H9 (cell line): Measurements from ENCODE around the gene HECA. TPM values are rescaled to one million over a fixed set of nuclear protein-coding genes. Genes with fewer than 3 reads are reported as not detected.

Experiments
- DNase-seq: peaks from one replicate; pipeline ENCODE4 v3.0.0-alpha.2; 2017
- H2AFZ ChIP-seq: one replicate; pipeline ENCODE4 v1.6.1; 2013; ENCODE audit warnings: mild to moderate bottlenecking, low read length, control low read depth, moderate library complexity
- H2AK5ac ChIP-seq: 2 replicates; pipeline ENCODE4 v1.6.1; 2013; ENCODE audit warnings: low read length, control low read depth, mixed read lengths; ENCODE audit not compliant: insufficient read length
- H2BK120ac ChIP-seq: one replicate; pipeline ENCODE4 v1.6.1; 2013; ENCODE audit warnings: low read depth, mild to moderate bottlenecking, low read length, control low read depth, inconsistent platforms; ENCODE audit not compliant: poor library complexity, severe bottlenecking
- H2BK12ac ChIP-seq: 2 replicates; pipeline ENCODE4 v1.6.1; 2013; ENCODE audit warnings: low read length, control low read depth, mixed read lengths, low read depth; ENCODE audit not compliant: insufficient read length
- H2BK15ac ChIP-seq: 2 replicates; pipeline ENCODE4 v1.6.1; 2013; ENCODE audit warnings: low read depth, low read length, control low read depth
- H2BK20ac ChIP-seq: one replicate; pipeline ENCODE4 v1.6.1; 2013; ENCODE audit warnings: low read depth, mild to moderate bottlenecking, low read length, control low read depth, inconsistent platforms; ENCODE audit not compliant: poor library complexity, severe bottlenecking
- H2BK5ac ChIP-seq: 2 replicates; pipeline ENCODE4 v1.6.1; 2013; ENCODE audit warnings: low read length, control low read depth, mixed read lengths; ENCODE audit not compliant: insufficient read length
- H3K14ac ChIP-seq: 2 replicates; pipeline ENCODE4 v1.6.1; 2013; ENCODE audit warnings: low read length, control low read depth; ENCODE audit not compliant: insufficient read depth
- H3K18ac ChIP-seq: 2 replicates; pipeline ENCODE4 v1.6.1; 2013; ENCODE audit warnings: low read depth, mild to moderate bottlenecking, mixed read lengths, low read length, control low read depth; ENCODE audit not compliant: insufficient read length
- H3K23ac ChIP-seq: 2 replicates; pipeline ENCODE4 v1.6.1; 2013; ENCODE audit warnings: low read length, control low read depth, mixed read lengths, low read depth; ENCODE audit not compliant: insufficient read length
- H3K23me2 ChIP-seq: 2 replicates; pipeline ENCODE4 v1.6.1; 2013; ENCODE audit warnings: low read depth, mild to moderate bottlenecking, mixed read lengths, low read length, control low read depth; ENCODE audit not compliant: insufficient read length, poor library complexity, severe bottlenecking
- H3K27ac ChIP-seq: 2 replicates; pipeline ENCODE4 v1.5.1; 2013; ENCODE audit warnings: low read length, control low read depth, mixed read lengths, low read depth; ENCODE audit not compliant: insufficient read length
- H3K27me3 ChIP-seq: 2 replicates; pipeline ENCODE4 v1.6.1; 2013; ENCODE audit warnings: low read length, control low read depth, inconsistent platforms; ENCODE audit not compliant: insufficient read depth
- H3K4ac ChIP-seq: 2 replicates; pipeline ENCODE4 v1.6.1; 2013; ENCODE audit warnings: low read depth, mild to moderate bottlenecking, control low read depth, inconsistent platforms, low read length, moderate library complexity
- H3K4me1 ChIP-seq: 2 replicates; pipeline ENCODE4 v1.6.1; 2013; ENCODE audit warnings: low read length, control low read depth, inconsistent platforms; ENCODE audit not compliant: insufficient read depth
- H3K4me2 ChIP-seq: 2 replicates; pipeline ENCODE4 v1.6.1; 2013; ENCODE audit warnings: low read length, control low read depth, mixed read lengths; ENCODE audit not compliant: insufficient read length, insufficient read depth
- H3K56ac ChIP-seq: 2 replicates; pipeline ENCODE4 v1.6.1; 2013; ENCODE audit warnings: low read depth, mild to moderate bottlenecking, mixed read lengths, low read length, control low read depth; ENCODE audit not compliant: insufficient read length
- H3K79me1 ChIP-seq: 2 replicates; pipeline ENCODE4 v1.6.1; 2013; ENCODE audit warnings: low read depth, mild to moderate bottlenecking, moderate library complexity, low read length, control low read depth, inconsistent platforms; ENCODE audit not compliant: insufficient read depth, poor library complexity, severe bottlenecking
- H3K79me2 ChIP-seq: 2 replicates; pipeline ENCODE4 v1.6.1; 2013; ENCODE audit warnings: low read length, control low read depth, inconsistent platforms; ENCODE audit not compliant: insufficient read depth
- H3K9ac ChIP-seq: 2 replicates; pipeline ENCODE4 v1.6.1; 2013; ENCODE audit warnings: low read length, control low read depth, mixed read lengths; ENCODE audit not compliant: insufficient read length; ENCODE audit errors: extremely low read depth
- H3K9me3 ChIP-seq: one replicate; pipeline ENCODE4 v1.6.1; 2013; ENCODE audit warnings: low read depth, low read length, inconsistent platforms; ENCODE audit not compliant: control insufficient read depth
- H3T11ph ChIP-seq: one replicate; pipeline ENCODE4 v1.6.1; 2013; ENCODE audit warnings: mild to moderate bottlenecking, low read length, control low read depth, inconsistent platforms
- H4K20me1 ChIP-seq: one replicate; pipeline ENCODE4 v1.6.1; 2013; ENCODE audit not compliant: control insufficient read depth, insufficient read length, insufficient read depth
- H4K5ac ChIP-seq: 2 replicates; pipeline ENCODE4 v1.6.1; 2013; ENCODE audit warnings: low read depth, mild to moderate bottlenecking, mixed read lengths, low read length, control low read depth; ENCODE audit not compliant: insufficient read length
- H4K8ac ChIP-seq: replicated peaks from 2 replicates; pipeline ENCODE4 v1.6.1; 2013; ENCODE audit warnings: low read length, control low read depth, mixed read lengths, low read depth; ENCODE audit not compliant: insufficient read length
- H4K91ac ChIP-seq: 2 replicates; pipeline ENCODE4 v1.6.1; 2013; ENCODE audit warnings: low read depth, mild to moderate bottlenecking, moderate library complexity, mixed read lengths, low read length, control low read depth; ENCODE audit not compliant: insufficient read length
- H3K27ac Mint-ChIP-seq, 3 experiments: 2 replicates in 2 of 3; 3 replicates in 1 of 3; pipeline ENCODE4 v1.8.0; 2020 to 2021; ENCODE audit warnings: mixed read lengths in 3 of 3, mild to moderate bottlenecking in 1 of 3, moderate library complexity in 1 of 3
- H3K27me3 Mint-ChIP-seq: 2 replicates; pipeline ENCODE4 v1.8.0; 2021; ENCODE audit warnings: low read depth, mild to moderate bottlenecking, moderate library complexity, mixed read lengths
- H3K36me3 Mint-ChIP-seq, 3 experiments: 2 replicates in 2 of 3; 3 replicates in 1 of 3; pipeline ENCODE4 v1.8.0; 2020 to 2021; ENCODE audit warnings: low read depth in 3 of 3, mixed read lengths in 3 of 3; ENCODE audit not compliant: insufficient read depth in 1 of 3
- H3K4me1 Mint-ChIP-seq, 2 experiments: 2 replicates each; pipeline ENCODE4 v1.8.0; 2020; ENCODE audit warnings: mixed read lengths in 2 of 2
- H3K4me3 Mint-ChIP-seq, 2 experiments: 2 replicates in 1 of 2; 3 replicates in 1 of 2; pipeline ENCODE4 v1.8.0; 2020 to 2021; ENCODE audit warnings: mild to moderate bottlenecking in 2 of 2, mixed read lengths in 2 of 2, moderate library complexity in 1 of 2
- H3K9me3 Mint-ChIP-seq, 2 experiments: 2 replicates in 1 of 2; 3 replicates in 1 of 2; pipeline ENCODE4 v1.8.0; 2020; ENCODE audit warnings: mild to moderate bottlenecking in 2 of 2, mixed read lengths in 2 of 2, moderate library complexity in 1 of 2
- CTCF ChIP-seq: fragments of 200-600 bp; sonication (generic); conservative IDR thresholded peaks from 3 replicates; pipeline ENCODE4 v1.8.0; 2021; ENCODE audit warnings: antibody characterized with exemption, mild to moderate bottlenecking
- WGBS: extraction: QIAGEN DNeasy Blood & Tissue Kit; methylation state at CpG from one replicate; pipeline ENCODE4 v1.1.7; 2013; ENCODE audit warnings: missing lambda C conversion rate, low lambda C conversion rate, mixed read lengths; ENCODE audit not compliant: insufficient read length; ENCODE audit errors: extremely low coverage; 5-methylcytosine and 5-hydroxymethylcytosine counted together
- total RNA-seq: library from RNA; stranded (reverse); gene quantifications from 2 replicates; pipeline ENCODE4 v1.2.1, GENCODE V29; 2021

Gene HECA
- total RNA-seq, 1 experiment from 2014 or later: 4.8 TPM

DNA sequence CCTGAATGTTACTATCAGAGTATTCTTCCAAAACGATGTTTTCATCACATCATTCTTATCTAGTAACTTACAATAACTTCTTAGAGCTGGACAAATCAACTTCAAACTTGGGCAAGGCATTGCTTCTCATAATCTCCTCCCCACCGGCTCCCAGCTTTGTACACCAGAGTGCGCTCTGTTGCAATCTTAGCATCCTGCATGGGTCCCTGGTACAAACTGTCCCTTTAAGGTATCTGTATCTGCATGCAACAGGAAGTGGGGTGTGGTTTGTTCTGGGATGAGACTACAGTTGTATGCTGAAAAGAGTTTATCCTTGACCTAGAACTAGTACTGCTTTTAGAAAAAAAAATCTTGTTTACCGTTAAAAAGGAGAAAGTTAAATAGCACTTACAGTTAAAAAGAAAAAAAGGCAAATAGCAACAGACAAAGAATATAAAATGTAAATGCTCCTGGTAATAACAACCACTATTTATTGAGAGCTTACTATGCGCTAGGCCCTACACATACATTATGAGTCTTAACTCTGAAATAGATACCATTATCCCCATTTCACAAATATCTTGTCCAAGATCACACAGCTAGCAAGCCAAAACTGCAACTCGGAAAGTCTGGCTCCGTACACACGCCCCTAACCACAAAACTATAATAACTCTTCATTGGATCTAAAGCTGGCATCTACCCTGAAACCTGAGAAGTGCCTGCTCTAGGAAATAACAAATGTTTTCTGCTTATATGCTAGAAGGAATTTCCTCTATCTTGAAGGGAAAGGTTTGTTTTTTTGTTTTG, 9.8 kb upstream of the HECA start:
- no peaks in the 10 kb centered on the region for H3K4me1 ChIP-seq
- no peak overlapping the region for H3T11ph ChIP-seq
- no peaks in the 10 kb centered on the region for H3K9me3 ChIP-seq
- no peak overlapping the region for H2AFZ ChIP-seq
- DNase-seq: peak; percentile 57
- H4K91ac ChIP-seq: no peak overlapping the region
- Mint-ChIP-seq H3K27ac (no peak overlapping the region), H3K27me3 (no peaks in the 10 kb centered on the region; the same call in 1 of the 2 replicates), H3K36me3 (peaks cover 2 to 5% (median 4%) of the 10 kb centered on the region in 3 experiments; a peak in 5 of 7 replicates), H3K4me3 (no peak overlapping the region), H3K9me3 (peaks cover 6 to 11% of the 10 kb centered on the region in 2 experiments), H3K4me1 (no peaks in the 10 kb centered on the region)
- WGBS: no CpG with 5 or more reads among the region's 8 CpGs
- no peak overlapping the region for H3K23ac ChIP-seq
- TF ChIP-seq CTCF: peak; percentile 66
- H3K79me2 ChIP-seq: no peaks in the 10 kb centered on the region
- no peak overlapping the region for H2BK120ac ChIP-seq
- H3K9ac ChIP-seq: no peak overlapping the region
- no peak overlapping the region for H3K4ac ChIP-seq
- no peaks in the 10 kb centered on the region for H3K27me3 ChIP-seq
- no peaks in the 10 kb centered on the region for H3K23me2 ChIP-seq
- no peak overlapping the region for H2AK5ac ChIP-seq
- no peak overlapping the region for H3K4me2 ChIP-seq
- no peaks in the 10 kb centered on the region for H3K79me1 ChIP-seq
- no peak overlapping the region for H4K8ac ChIP-seq
- no peak overlapping the region for H4K5ac ChIP-seq
- H2BK12ac ChIP-seq: no peak overlapping the region
- no peak overlapping the region for H3K56ac ChIP-seq
- H2BK5ac ChIP-seq: no peak overlapping the region
- no peak overlapping the region for H3K18ac ChIP-seq
- no peak overlapping the region for H3K14ac ChIP-seq
- no peak overlapping the region for H3K27ac ChIP-seq
- no peaks in the 10 kb centered on the region for H4K20me1 ChIP-seq
- H2BK15ac ChIP-seq: no peak overlapping the region
- H2BK20ac ChIP-seq: no peak overlapping the region
